GM19397 (cell line): Measurements from ENCODE around the gene NLRX1.
"Not testable (repeated sequence)": the region's sequence is repeated elsewhere in the genome, so short reads cannot be mapped to it uniquely, and the experiment has no call there.

Source experiments
- ATAC-seq: cut with Tn5 transposase; IDR thresholded peaks from one replicate; pipeline ENCODE4 v1.9.1; 2021; ENCODE audit warnings: mild to moderate bottlenecking, moderate library complexity; ENCODE audit not compliant: unreplicated experiment

NLRX1 gene

DNA sequence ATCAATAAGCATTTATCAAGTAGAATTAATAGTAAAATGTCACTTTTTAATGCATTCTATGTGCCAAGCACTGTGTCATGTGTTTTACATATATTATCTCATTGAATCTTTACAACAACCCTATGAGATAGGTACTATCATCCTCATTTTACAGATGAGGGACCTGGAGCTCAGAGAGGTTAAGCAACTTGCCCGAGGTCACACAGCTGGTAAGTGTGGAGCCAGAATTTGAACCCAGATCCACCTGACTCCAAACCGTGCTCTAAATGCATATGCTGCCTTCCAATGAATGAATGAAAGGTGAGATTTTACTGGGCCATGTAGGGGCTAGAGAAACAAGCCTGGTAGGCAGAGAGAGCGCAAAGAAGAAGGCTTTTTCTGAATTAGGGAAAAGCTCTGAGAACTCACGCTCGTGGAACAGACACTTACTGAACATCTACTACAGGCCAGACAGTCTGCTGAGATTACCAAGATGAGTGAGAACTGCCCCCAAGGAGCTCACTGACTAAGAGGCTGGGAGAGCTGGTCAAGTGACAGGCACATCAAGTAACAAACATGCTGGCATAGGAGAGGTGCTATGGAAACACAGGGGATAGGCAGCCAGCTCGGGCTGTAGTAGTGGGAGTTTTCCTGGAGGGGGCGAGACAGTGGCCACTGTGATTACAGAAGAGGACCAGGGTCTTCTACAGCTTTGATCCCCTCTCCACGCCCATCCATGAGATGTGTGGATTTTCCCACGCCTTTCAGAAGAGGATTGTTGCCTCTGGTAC lies 15.3 kb upstream of the NLRX1 start:
- ATAC-seq, result no peak

DNA sequence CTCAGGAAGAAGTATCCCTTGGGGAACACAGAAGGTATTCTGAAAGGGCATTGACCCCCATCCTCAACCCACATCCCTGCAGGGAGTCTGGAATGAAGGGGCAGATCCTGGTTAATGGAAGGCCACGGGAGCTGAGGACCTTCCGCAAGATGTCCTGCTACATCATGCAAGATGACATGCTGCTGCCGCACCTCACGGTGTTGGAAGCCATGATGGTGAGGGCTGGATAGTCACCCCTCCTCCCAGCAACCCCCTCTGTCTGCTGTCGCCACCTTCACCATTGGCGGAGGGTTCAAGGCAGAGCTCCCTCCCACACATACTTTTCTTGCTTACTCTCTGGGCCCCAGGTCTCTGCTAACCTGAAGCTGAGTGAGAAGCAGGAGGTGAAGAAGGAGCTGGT lies 14.3 kb upstream of the NLRX1 start:
- ATAC-seq, result no peak

DNA sequence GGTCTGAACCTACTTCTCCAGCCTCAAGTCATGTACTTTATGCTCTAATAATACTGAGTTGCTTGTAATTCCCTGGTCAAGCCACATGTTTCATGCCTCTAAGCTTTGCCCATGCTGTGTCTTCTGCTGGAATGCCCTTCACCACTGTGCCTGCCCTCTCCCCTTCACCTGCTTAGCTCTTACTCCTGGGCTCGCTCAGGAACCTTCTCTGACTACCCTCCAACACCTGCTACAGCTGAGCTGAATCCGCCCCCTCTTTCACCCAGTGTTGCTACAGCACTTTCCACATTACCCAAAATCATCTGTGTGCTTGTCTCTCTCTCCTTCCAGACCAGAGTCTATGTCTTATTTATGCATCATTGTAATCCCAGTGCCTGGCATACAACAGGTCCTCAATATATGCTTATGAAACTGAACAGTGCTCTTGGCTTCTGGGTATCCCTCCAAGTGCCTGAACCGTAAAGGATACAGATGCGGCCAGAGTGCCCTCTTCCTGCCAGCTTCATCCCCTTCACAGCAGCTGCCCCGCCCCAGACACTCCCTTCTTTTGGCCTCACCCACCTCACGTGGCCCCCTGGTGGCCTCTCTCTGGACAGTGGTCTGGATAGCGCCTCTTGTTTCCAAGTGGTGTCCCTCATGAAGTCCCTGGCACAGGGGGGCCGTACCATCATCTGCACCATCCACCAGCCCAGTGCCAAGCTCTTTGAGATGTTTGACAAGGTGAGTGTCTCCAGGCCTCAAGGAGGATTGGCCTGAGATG lies 12.6 kb upstream of the NLRX1 start:
- no peak for ATAC-seq

DNA sequence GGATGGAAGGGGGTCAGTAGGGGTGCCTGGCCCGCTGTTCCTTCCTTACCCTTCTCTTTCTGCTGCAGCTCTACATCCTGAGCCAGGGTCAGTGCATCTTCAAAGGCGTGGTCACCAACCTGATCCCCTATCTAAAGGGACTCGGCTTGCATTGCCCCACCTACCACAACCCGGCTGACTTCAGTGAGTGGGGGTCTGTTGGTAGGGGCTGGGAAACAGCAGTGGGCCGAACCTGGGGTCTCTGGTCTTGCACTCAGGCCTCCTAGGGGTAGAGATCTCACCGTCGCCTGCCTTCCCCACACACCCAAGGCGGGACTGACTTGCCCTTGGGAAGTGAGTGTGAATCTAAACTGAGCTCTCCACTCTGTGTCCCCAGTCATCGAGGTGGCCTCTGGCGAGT lies 12.0 kb upstream of the NLRX1 start:
- ATAC-seq, result no peak

DNA sequence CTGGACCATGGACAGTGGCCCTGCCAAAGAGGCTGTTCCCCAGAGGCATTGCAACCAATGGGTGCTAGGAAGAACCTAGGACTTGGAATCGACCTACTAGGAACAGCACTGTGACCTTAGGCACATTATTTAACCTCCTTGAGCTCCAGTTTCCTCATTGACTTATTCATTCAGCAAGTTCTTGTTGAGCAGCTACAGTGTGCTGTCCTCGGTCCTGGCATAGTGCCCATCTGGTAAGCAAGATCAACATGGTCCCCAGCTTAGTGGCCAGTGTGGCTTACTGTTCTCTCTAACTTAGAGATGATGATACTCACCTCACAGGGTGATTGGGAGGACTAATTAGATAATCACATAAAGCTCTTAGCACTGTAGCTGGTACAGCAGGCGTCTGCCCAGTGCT lies 11.5 kb upstream of the NLRX1 start:
- ATAC-seq, result no peak

DNA sequence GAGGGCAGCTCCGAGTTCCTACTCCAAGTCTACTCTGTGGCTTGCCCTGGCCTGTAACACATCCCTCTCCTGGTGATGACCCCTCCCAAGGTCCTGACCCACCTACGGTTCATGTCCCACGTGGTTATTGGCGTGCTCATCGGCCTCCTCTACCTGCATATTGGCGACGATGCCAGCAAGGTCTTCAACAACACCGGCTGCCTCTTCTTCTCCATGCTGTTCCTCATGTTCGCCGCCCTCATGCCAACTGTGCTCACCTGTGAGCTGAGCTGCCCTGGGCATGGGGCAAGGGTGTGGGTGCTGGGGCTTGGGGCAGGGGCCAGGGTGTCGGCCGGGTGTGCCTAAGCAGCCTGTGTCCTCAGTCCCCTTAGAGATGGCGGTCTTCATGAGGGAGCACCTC lies 10.1 kb upstream of the NLRX1 start:
- no peak for ATAC-seq

DNA sequence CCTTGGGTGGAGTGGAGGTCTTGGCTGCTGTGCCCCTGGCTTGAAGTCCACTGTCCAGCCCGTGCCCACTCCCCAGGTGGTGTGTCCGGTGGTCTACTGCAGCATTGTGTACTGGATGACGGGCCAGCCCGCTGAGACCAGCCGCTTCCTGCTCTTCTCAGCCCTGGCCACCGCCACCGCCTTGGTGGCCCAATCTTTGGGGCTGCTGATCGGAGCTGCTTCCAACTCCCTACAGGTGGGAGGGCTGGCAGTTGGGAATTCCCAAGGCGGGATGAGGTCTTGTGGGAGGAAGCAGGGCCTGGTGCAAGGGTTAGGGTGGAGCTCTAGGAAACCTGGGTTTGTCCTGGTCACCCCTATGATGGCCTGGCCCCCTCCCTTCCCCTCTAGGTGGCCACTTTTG lies 8.4 kb upstream of the NLRX1 start:
- ATAC-seq, result no peak

DNA sequence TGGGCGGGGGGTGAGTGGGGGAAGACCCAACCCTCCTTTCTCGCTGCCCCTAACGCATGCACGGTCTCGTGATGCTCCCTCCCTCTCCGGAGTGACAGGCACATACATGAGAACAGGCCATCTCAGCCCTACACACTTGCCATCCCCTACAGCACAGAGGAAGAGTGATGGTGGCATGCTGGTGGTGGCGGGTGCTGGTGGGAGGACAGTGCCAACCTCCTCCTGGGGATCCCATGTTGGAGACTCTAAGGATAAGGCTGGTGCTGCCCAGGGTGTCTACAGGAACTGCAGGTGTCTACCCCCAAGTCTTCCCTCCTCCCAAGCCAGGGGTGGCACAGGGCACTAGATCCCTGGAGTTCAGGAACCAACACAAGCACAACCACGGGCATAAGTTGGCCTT lies 6.7 kb upstream of the NLRX1 start:
- ATAC-seq, result no peak

DNA sequence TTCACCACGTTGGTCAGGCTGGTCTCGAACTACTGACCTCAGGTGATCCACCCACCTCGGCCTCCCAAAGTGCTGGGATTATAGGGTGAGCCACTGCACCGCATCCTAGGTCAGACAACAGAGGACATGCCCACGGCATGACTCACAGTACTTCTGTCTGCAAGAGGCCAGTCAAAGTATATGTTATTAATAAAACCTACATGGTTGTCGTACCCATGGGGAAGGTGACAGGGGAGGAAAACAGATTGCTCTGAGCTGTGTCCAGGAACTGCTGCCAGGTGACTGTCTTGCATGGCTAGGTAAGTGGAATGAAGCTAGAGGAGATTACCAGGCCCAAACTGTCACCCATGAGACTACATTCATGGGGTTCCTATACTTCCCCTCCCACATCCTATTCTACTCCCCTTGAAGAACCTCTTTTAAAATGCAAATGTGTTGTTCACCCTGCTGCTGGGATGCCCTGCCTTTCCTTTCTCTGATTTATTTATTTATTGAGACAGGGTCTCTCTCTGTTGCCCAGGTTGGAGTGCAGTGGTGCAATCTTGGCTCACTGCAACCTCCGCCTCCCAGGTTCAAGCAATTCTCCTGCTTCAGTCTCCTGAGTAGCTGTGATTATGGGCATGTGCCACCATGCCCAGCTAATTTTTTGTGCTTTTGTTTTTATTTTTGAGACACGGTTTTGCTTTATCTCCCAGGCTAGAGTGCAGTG lies 2.0 kb upstream of the NLRX1 start:
- no peak for ATAC-seq

DNA sequence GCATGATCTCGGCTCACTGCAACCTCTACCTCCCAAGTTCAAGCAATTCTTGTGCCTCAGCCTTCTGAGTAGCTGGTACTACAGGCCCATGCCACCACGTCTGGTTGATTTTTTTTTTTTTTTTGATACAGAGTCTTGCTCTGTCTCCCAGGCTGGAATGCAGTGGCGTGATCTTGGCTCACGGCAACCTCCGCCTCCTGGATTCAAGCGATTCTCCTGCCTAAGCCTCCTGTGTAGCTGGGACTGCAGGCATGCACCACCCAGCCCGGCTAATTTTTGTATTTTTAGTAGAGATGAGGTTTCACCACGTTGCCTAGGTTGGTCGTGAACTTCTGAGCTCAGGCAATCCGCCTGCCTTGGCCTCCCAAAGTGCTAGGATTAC lies 1.5 kb upstream of the NLRX1 start:
- ATAC-seq, result not testable (repeated sequence)

DNA sequence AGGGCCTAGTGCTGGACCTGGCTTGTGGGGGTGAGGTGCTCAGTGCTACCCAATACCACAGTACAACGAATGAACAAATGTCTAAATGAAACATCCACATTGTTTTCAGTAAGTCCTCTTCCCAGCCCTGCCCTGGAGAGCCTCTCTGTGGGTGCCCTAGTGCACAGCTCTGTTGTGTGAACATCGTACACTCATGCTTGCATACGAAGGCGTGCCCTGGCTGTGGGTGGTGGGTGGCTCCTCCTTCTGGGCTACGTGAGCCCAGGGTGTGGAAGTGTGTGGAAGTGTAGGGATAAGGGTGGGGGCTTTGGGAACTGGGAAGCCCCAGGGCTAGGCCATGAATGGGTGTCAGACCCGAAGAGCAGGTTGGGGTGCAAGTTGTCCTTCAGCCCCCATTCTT lies 592 bp upstream of the NLRX1 start:
- ATAC-seq, result no peak

DNA sequence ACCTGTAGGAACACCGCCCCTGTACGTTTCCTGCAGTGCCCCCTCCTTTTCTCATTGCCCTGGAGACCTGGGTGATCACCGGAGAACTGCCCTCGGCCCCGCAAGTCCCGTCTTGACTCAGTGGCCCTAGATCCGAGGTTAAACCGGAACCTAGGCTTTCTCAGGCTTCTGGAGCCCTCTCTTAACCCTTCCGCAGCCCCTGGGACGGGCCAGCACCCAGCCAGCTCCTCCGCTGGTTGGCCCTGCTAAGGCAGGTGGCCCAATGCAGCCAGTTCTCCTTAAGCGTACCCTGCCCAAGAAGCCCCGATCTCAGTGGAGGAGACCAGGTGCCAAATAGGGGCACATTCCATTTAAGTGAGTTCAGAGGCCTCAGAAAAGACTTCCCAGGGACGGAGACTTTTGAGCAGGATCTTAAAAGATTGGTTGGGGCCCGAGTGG lies 776 bp downstream of the NLRX1 start:
- ATAC-seq, result peak; percentile 9

DNA sequence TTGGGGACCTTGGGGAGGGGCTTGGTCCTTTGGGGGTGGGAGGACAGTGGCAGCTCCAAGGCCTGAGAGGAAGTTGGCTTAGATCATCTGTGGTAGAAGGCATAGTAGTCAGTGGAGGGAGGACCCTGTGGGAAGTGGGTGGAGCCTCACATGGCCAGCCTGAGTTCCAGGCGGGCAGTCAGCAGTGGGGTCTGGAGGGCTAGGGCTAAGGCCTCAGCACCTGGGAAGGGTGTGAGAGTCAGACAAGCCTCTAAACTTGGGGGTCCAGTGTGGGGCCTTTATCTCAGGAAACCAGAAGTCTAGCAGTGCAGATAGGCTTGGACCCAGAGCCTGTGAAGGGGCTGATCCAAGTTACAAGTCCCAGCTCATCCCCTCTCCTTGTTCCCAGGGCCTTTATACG lies 4.0 kb downstream of the NLRX1 start:
- no peak for ATAC-seq

DNA sequence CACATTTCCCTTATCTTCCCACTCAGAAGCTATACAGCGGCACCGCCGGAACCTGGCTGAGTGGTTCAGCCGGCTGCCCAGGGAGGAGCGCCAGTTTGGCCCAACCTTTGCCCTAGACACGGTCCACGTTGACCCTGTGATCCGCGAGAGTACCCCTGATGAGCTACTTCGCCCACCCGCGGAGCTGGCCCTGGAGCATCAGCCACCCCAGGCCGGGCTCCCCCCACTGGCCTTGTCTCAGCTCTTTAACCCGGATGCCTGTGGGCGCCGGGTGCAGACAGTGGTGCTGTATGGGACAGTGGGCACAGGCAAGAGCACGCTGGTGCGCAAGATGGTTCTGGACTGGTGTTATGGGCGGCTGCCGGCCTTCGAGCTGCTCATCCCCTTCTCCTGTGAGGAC lies 4.9 kb downstream of the NLRX1 start:
- no peak for ATAC-seq

DNA sequence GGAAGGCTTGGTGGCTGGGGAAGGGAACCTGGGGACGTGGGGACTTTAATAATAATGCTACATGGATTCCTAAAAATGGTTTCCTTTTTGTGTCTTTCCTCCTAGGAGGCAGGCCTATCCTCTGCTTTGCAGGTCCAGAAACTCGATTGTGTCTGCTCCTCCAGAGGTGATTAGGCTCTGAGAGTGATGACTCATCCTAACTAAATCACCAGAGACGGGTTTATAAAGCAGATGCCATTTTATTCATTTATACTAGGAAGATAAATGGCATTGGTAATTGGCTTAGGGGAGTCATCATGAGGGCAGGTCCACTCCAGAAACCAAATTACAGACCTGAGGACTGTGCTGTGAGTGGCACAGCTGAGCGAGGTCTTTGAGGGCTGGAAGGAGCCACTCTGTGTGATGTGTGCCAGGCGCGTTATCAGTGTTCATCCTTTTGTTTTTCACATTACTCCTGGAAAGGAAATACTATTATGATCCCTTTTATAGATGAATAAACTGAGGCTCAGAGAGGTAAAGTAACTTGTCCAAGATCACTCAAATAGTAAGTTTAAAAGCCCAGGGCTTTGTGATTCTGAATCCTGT lies 7.1 kb downstream of the NLRX1 start:
- ATAC-seq, result no peak

DNA sequence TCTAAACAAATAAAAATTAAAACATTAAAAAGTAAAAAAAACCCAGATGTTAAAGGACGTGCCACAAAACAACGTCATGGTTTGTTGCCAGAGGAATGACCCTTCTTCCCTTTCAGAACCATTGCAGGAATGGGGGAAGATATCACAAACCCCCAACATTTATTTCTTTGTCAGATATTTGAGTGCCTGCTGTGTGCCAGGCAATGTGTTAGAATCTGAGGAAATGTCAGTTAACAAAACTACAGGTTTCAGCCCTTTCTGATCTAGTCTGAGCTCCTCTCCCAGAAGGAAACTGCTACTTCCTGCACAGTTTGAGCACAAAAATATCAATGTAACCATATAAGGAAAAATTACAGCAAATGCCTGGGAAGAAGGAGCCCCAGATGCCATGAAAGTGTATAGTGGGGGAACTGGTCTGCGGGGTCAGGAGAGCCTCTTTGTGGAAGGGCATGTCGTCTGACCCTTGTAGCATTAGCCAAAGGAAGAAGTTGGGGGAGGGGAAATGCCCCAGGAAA lies 9.7 kb downstream of the NLRX1 start:
- ATAC-seq, result no peak

DNA sequence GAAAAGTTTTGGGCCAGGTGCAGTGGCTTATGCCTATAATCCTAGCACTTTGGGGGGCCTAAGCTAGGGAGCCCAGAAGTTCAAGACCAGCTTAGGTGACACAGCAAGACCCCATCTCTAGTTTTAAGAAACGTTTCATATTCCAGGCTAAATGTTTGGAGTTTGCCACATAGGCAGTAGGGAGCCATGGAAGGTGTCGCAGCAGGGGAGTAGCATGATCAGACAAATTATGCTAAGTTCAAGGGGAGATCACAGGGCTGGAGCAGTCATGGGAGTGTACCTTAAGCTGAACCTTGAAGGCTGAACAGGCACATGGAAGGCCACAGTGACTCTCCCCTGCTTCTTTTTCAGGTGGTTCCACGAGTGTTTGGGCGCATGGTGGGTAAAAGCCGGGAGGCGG lies 10.8 kb downstream of the NLRX1 start:
- no peak for ATAC-seq

DNA sequence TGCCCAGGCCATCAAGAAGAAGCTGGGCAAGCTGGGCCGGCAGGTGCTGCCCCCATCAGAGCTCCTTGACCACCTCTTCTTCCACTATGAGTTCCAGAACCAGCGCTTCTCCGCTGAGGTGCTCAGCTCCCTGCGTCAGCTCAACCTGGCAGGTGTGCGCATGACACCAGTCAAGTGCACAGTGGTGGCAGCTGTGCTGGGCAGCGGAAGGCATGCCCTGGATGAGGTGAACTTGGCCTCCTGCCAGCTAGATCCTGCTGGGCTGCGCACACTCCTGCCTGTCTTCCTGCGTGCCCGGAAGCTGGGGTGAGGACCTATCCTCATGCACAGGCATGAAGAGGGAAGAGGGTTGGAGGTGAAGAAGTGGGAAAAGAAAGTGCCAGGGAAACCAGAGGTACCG lies 11.5 kb downstream of the NLRX1 start:
- ATAC-seq, result no peak

DNA sequence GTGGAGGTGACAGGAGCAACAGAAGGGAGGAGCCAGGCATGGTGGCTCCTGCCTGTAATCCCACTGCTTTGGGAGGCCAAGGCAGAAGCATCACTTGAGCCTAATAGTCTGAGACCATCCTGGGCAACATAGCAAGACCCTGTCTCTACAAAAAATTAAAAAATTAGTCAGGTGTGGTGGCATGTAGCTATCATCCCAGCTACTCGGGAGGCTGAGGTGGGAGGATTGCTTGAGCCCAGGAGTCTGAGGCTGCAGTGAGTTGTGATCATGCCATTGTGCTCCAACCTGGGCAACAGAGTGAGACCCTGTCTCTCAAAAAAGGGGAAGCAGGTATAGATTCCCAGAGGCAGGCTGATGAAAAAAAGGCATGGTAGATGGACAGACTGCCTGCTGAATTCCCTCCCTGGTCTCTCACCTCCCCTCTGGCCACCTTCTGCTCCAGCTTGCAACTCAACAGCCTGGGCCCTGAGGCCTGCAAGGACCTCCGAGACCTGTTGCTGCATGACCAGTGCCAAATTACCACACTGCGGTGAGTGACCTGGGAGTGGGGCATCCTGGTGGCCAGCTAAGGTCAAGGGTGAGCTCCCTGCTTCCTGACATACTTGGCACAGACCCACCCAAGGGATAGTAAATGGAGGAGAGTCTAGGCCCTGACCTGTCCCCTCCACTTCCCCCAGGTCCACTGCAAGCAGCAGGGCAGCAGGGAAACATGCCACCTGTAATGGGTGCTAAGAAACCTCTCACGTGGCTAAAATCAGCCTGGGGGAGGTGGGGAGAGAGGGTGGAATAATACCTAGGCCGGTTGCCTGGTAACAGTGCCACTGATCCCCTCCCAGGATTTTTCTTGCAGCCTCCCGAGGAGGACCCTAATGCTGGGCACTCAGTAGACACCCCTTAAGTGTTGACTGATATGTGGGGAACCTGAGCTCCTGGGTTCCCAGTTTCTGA lies 12.5 kb downstream of the NLRX1 start:
- ATAC-seq, result no peak

DNA sequence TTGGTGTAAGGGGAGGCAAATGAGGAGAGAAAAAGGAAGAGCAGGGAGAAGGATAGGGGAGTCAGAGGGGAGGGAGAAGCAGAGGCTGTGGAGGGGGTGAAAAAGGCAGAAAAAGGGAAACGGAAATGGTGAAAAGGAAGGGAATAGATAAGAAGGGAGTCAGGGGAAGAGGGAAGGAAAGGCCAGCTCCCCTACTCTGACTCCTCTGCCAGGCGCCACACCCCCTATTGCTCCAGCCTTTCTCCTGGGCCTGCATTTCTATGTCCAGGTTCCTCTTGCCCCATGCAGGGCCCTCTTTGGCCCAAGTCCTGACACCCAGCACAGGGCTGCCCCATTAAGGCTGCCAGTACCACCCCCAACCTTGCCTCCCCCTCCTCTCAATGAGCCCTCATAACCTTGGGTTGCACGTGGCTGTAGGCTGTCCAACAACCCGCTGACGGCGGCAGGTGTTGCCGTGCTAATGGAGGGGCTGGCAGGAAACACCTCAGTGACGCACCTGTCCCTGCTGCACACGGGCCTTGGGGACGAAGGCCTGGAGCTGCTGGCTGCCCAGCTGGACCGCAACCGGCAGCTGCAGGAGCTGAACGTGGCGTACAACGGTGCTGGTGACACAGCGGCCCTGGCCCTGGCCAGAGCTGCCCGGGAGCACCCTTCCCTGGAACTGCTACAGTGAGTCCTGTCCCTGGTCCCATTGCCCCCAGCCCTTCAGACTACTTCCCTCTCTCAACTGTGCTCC lies 13.3 kb downstream of the NLRX1 start:
- no peak for ATAC-seq
